ENCODE results near the gene PLCB4.
A peak's percentile ranks its signal among the peaks of the same experiment; 100 is the strongest.

The PLCB4 gene

GRCh38 chr20:9109566-9109965, 40.7 kb downstream of the PLCB4 start:
- FAIRE-seq: no peak

GRCh38 chr20:9110365-9110764, 41.5 kb downstream of the PLCB4 start:
- no peak for FAIRE-seq

GRCh38 chr20:9110916-9111432, 42.1 kb downstream of the PLCB4 start:
- no peak for FAIRE-seq

- no peak for FAIRE-seq
These were observed 43.9 kb downstream of the PLCB4 start for GRCh38 chr20:9112541-9113515.

GRCh38 chr20:9114709-9115108, 45.8 kb downstream of the PLCB4 start:
- FAIRE-seq: no peak

GRCh38 chr20:9117548-9117947, 48.7 kb downstream of the PLCB4 start:
- FAIRE-seq: no peak

- peak; percentile 87 for FAIRE-seq
These were observed 50.9 kb downstream of the PLCB4 start for GRCh38 chr20:9119776-9120175.

GRCh38 chr20:9121211-9121610, 52.3 kb downstream of the PLCB4 start:
- FAIRE-seq: peak; percentile 68

- no peak for FAIRE-seq
These were observed 53.7 kb downstream of the PLCB4 start for GRCh38 chr20:9122571-9122970.

GRCh38 chr20:9126527-9126926, 57.6 kb downstream of the PLCB4 start:
- no peak for FAIRE-seq

- FAIRE-seq: no peak
These were observed 59.7 kb downstream of the PLCB4 start for GRCh38 chr20:9128568-9128967.

GRCh38 chr20:9129756-9130155, 60.9 kb downstream of the PLCB4 start:
- FAIRE-seq: no peak

GRCh38 chr20:9130521-9130920, 61.6 kb downstream of the PLCB4 start:
- FAIRE-seq: no peak

- FAIRE-seq: no peak
These were observed 63.0 kb downstream of the PLCB4 start for GRCh38 chr20:9131841-9132240.

- no peak for FAIRE-seq
These were observed 65.5 kb downstream of the PLCB4 start for GRCh38 chr20:9134346-9134745.

- FAIRE-seq: no peak
These were observed 67.2 kb downstream of the PLCB4 start for GRCh38 chr20:9136114-9136513.

- FAIRE-seq: no peak
These were observed 68.1 kb downstream of the PLCB4 start for GRCh38 chr20:9137001-9137400.

- no peak for FAIRE-seq
These were observed 70.4 kb downstream of the PLCB4 start for GRCh38 chr20:9139106-9139833.

GRCh38 chr20:9140162-9140760, 71.4 kb downstream of the PLCB4 start:
- no peak for FAIRE-seq

GRCh38 chr20:9141070-9141469, 72.2 kb downstream of the PLCB4 start:
- no peak for FAIRE-seq

- no peak for FAIRE-seq
These were observed 73.0 kb downstream of the PLCB4 start for GRCh38 chr20:9141921-9142320.

GRCh38 chr20:9142809-9143208, 73.9 kb downstream of the PLCB4 start:
- FAIRE-seq: no peak

- FAIRE-seq: no peak
These were observed 75.0 kb downstream of the PLCB4 start for GRCh38 chr20:9143926-9144325.
